IPS-20b (cell line): Measurements from ENCODE around the gene CUL1.

Experiments used
- H3K27ac ChIP-seq: one replicate; pipeline ENCODE4 v1.5.1; 2013; ENCODE audit warnings: low read length
- H3K27me3 ChIP-seq: 2 replicates; pipeline ENCODE4 v1.6.1; 2013; ENCODE audit warnings: mild to moderate bottlenecking, low read length, inconsistent platforms; ENCODE audit not compliant: insufficient read depth
- H3K36me3 ChIP-seq: 2 replicates; pipeline ENCODE4 v1.6.1; 2013; ENCODE audit warnings: low read depth, mild to moderate bottlenecking, inconsistent platforms, low read length, moderate library complexity; ENCODE audit not compliant: insufficient read depth
- H3K4me1 ChIP-seq: 2 replicates; pipeline ENCODE4 v1.6.1; 2013; ENCODE audit warnings: mild to moderate bottlenecking, control low read depth, inconsistent platforms, low read length, moderate library complexity; ENCODE audit not compliant: insufficient read depth
- H3K4me3 ChIP-seq: 2 replicates; pipeline ENCODE4 v1.5.1; 2013; ENCODE audit warnings: mild to moderate bottlenecking, low read length, inconsistent platforms
- H3K9ac ChIP-seq: 2 replicates; pipeline ENCODE4 v1.6.1; 2013; ENCODE audit warnings: low read depth, mild to moderate bottlenecking, inconsistent platforms, low read length, moderate library complexity
- H3K9me3 ChIP-seq: 2 replicates; pipeline ENCODE4 v1.6.1; 2013; ENCODE audit warnings: mild to moderate bottlenecking, low read depth, low read length, inconsistent platforms; ENCODE audit not compliant: insufficient read depth

CUL1 gene

DNA sequence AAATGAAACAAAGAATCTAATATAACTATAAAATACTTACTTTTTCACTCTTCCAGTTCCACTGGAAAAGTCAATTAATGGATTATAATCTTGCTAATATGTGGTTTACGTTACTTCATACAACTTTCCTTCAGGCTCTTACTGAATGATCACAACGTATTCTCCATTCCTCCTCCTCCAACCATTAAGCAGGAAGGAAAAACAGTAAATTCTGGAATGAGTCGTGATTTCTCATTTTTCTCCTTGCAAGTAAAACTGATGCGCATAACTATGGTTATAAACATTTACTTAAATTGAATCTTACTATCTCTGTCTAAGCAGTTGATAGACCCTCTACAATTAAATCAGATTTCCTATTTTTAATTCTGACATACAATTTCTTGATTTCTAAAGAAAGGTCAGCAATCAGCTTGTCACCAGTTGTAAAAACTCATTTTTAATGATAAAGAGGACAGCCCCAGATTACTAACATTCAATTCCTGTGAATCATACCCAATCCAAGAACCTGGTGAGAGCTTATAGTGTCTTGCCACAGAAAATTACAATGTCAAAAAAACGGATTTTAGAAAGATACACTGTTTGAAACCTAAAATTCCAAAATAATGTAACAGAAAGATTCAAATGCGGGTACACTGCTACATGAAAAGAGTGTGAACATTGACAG, 121.1 kb downstream of the CUL1 start:
- Histone ChIP-seq H3K27me3 (no peaks in the 10 kb centered on the region), H3K9me3 (no peaks in the 10 kb centered on the region), H3K4me1 (no peaks in the 10 kb centered on the region), H3K27ac (no peak overlapping the region), H3K4me3 (no peak overlapping the region), H3K9ac (no peak overlapping the region), H3K36me3 (peaks cover 58% of the 10 kb centered on the region)

DNA sequence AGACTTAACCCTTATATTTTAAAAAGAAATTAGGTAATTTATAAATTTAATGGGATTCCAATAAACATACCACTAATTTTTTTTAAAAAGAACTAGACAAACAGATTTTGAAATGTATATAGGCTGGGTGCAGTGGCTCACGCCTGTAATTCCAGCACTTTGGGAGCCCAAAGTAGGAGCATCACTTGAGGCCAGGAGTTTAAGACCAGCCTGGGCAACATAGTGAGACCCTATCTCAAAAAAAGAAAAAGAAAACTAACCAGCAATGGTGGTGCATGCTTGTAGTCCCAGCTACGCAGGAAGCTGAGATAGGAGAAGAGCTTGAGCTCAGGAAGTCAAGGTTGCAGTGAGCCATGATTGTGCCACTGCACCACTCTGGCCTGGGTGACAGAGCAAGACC, 122.7 kb downstream of the CUL1 start:
- H3K36me3 ChIP-seq = peaks cover 56% of the 10 kb centered on the region
- H3K9me3 ChIP-seq = no peaks in the 10 kb centered on the region
- H3K4me1 ChIP-seq = no peaks in the 10 kb centered on the region
- H3K27ac ChIP-seq = no peak overlapping the region
- no peak overlapping the region for H3K4me3 ChIP-seq
- H3K9ac ChIP-seq = no peak overlapping the region
- no peaks in the 10 kb centered on the region for H3K27me3 ChIP-seq

DNA sequence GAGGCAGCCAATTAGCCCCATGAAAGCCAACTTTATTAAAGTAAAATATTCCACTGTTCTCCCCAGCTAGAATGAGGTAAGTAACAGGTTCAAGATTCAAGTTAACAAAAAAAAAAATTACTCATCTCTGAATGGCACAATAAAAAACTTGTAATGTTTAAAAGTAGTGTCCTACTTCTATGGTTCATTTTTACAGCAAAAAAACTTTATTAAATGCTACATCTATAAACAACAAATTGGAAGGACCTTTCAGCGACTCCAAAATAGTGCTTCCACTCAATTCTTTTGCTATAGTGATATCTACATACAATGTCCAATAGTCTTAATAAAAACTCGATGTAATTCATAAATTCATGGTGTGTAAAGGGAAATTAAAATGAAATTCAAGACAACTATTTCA, 126.2 kb downstream of the CUL1 start:
- H3K9ac ChIP-seq = no peak overlapping the region
- no peaks in the 10 kb centered on the region for H3K27me3 ChIP-seq
- no peaks in the 10 kb centered on the region for H3K9me3 ChIP-seq
- H3K27ac ChIP-seq = no peak overlapping the region
- H3K36me3 ChIP-seq = peaks cover 55% of the 10 kb centered on the region
- no peaks in the 10 kb centered on the region for H3K4me1 ChIP-seq
- H3K4me3 ChIP-seq = no peak overlapping the region

DNA sequence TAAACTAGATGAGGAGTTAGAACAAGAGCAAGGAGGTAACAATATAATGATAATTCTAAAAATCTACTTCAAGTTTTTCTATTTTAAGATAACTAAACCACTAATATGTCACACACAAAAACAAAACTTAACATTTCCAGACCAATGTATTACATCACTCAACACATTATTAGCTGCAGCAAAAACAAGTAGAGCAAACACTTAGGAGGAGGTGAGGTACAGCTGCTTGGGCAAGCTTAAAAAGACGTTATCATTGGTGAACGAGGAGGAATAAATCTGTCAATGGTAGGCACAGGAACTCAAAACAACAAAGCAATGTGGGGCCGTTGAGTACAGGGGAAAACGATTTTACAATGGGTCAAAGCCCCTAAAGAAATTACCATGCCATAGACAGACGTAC, 126.6 kb downstream of the CUL1 start:
- no peak overlapping the region for H3K27ac ChIP-seq
- H3K9ac ChIP-seq = no peak overlapping the region
- H3K27me3 ChIP-seq = no peaks in the 10 kb centered on the region
- no peak overlapping the region for H3K4me3 ChIP-seq
- no peaks in the 10 kb centered on the region for H3K9me3 ChIP-seq
- peaks cover 55% of the 10 kb centered on the region for H3K36me3 ChIP-seq
- H3K4me1 ChIP-seq = no peaks in the 10 kb centered on the region

DNA sequence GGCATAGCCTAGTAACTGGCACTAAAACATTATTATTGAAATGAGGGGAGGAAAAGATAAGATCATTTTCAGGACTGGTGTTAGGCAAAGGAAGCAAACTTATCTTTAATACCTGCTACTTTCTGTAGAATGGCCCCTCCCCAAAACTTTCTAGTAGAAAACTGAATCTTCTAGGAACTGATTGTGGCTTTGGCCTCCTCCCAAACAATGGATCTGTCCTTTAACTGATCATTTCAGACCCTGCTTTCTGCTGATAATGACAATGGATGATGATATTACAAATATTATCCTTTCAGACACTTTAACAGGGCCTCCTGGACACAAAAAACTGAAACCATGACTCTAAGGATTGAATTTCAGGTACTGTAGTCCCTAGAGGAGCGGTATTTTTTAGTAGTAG, 130.3 kb downstream of the CUL1 start:
- Histone ChIP-seq H3K9ac (no peak overlapping the region), H3K27me3 (no peaks in the 10 kb centered on the region), H3K36me3 (peaks cover 72% of the 10 kb centered on the region)

DNA sequence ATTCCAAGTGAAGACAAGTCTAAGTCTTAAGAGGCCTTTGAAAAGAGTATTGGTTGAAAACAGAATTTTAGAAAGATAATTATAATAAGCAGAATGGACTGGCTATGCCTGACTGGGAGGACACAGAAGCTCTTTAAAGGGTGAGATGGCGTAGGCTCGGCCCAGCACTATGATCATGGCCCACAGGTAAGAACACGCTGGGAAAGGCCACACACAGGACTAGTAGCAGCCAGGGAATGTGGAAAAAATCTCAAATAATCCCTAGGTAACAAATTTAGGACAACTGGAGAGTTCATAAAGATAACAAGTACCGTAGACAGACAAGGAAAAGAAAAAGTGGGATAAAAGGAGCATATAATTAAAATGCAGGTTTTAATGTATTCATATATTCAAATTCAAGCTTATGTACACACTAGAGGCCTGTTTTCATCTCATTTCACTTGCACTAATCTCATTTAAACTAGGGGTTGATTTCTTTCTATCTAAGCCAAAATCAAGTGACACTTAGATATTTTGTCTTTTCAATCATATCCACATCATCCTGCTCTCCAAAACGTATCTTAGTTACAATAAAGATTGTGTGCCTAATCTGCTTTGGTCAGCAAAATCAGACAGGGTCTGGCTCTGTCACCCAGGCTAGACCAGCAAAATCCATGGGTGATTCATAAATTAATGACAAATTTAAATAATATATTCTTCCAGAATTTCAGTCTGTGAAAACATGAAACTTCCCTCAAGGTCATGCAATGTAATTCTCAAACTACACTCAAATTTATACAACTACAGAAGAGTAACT, 132.4 kb downstream of the CUL1 start:
- no peaks in the 10 kb centered on the region for H3K27me3 ChIP-seq

More for the DNA sequence above, 130.3 kb downstream of the CUL1 start:
- H3K27ac ChIP-seq = no peak overlapping the region
- no peaks in the 10 kb centered on the region for H3K4me1 ChIP-seq
- H3K4me3 ChIP-seq = no peak overlapping the region
- H3K9me3 ChIP-seq = no peaks in the 10 kb centered on the region

DNA sequence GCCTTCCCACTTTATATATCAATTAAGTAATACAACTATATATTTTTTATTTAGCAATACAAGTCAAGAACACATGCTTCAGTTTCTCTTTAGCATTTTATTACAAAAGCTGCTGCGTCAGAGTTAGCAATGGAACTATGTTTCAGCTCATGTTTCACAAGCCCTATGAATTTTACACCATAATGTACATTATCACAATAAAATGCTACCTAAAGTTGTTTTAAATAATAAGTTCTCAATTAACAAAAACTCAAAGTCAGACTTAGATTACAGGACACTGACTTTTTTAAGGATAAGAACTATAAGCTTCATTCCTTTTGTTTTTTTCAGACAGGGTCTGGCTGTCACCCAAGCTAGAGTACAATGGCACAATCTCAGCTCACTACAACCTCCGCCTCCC, 133.1 kb downstream of the CUL1 start:
- peaks cover 57% of the 10 kb centered on the region for H3K36me3 ChIP-seq

More for the DNA sequence above, 132.4 kb downstream of the CUL1 start:
- no peaks in the 10 kb centered on the region for H3K9me3 ChIP-seq
- H3K4me3 ChIP-seq = no peak overlapping the region
- H3K27ac ChIP-seq = no peak overlapping the region
- no peaks in the 10 kb centered on the region for H3K4me1 ChIP-seq
- H3K9ac ChIP-seq = no peak overlapping the region
- peaks cover 59% of the 10 kb centered on the region for H3K36me3 ChIP-seq

DNA sequence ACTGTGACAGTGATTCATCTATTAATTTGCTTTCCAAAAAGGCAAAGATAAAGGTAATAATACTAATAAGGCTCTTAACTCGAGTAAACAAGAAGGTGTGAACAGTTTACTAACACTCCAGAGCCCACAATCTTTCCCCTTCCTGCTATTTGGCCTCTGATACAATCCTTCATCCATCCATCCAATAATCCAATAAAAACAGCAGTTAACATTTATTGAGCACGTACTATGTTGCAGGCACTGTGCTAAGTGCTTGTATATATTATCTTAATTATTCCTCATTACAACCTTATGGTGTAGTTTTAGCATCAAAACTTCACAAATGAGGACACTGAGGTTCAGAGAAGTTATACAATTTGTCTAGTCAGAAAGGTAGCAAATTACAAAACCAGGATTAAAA, 135.9 kb downstream of the CUL1 start:
- Histone ChIP-seq H3K9ac (no peak overlapping the region), H3K27ac (no peak overlapping the region), H3K27me3 (no peaks in the 10 kb centered on the region), H3K9me3 (no peaks in the 10 kb centered on the region), H3K4me3 (no peak overlapping the region), H3K4me1 (no peaks in the 10 kb centered on the region), H3K36me3 (peaks cover 45% of the 10 kb centered on the region)

More for the DNA sequence above, 133.1 kb downstream of the CUL1 start:
- no peak overlapping the region for H3K4me3 ChIP-seq
- no peaks in the 10 kb centered on the region for H3K9me3 ChIP-seq
- no peaks in the 10 kb centered on the region for H3K27me3 ChIP-seq
- no peaks in the 10 kb centered on the region for H3K4me1 ChIP-seq
- no peak overlapping the region for H3K27ac ChIP-seq
- H3K9ac ChIP-seq = no peak overlapping the region

DNA sequence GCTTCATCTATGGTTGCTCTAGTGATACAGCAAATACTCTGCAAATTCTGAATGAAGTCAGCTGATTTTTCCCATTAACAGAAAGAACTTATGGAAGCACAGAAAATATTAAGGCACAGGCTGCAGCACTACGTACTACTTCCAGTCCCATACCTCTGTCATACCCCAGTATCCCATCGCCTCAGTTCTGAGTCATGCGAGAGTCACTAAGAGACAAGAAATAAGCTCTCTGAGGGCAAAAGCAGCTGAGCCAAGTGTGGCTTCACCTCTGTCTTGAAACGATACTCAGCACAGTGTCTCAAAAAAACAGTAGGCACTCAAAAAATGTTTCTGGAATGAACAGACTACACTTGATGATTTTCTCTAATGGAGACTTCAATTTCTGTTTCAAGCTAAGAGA, 137.2 kb downstream of the CUL1 start:
- H3K36me3 ChIP-seq = peaks cover 35% of the 10 kb centered on the region

DNA sequence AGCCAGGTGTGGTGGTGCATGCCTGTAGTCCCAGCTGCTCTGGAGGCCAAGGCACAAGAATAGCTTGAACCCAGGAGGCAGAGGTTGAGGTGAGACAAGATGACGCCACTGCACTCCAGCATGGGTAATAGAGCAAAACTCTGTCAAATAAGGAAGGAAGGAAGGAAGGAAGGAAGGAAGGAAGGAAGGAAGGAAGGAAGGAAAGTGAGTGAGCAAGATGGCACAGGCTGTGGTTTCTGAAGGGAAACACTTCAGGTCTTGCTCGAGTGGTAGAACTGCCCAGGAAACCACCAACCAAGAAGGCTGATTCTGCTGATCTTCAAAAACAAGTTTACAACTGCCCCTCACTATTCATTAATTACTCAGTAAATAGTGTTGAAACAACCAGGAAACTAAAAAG, 140.2 kb downstream of the CUL1 start:
- Histone ChIP-seq H3K27me3 (no peaks in the 10 kb centered on the region), H3K36me3 (peaks cover 21% of the 10 kb centered on the region), H3K27ac (no peak overlapping the region), H3K9me3 (no peaks in the 10 kb centered on the region), H3K4me1 (no peaks in the 10 kb centered on the region), H3K9ac (no peak overlapping the region), H3K4me3 (no peak overlapping the region)

More for the DNA sequence above, 137.2 kb downstream of the CUL1 start:
- Histone ChIP-seq H3K9me3 (no peaks in the 10 kb centered on the region), H3K27ac (no peak overlapping the region), H3K9ac (no peak overlapping the region), H3K27me3 (no peaks in the 10 kb centered on the region), H3K4me3 (no peak overlapping the region), H3K4me1 (no peaks in the 10 kb centered on the region)

DNA sequence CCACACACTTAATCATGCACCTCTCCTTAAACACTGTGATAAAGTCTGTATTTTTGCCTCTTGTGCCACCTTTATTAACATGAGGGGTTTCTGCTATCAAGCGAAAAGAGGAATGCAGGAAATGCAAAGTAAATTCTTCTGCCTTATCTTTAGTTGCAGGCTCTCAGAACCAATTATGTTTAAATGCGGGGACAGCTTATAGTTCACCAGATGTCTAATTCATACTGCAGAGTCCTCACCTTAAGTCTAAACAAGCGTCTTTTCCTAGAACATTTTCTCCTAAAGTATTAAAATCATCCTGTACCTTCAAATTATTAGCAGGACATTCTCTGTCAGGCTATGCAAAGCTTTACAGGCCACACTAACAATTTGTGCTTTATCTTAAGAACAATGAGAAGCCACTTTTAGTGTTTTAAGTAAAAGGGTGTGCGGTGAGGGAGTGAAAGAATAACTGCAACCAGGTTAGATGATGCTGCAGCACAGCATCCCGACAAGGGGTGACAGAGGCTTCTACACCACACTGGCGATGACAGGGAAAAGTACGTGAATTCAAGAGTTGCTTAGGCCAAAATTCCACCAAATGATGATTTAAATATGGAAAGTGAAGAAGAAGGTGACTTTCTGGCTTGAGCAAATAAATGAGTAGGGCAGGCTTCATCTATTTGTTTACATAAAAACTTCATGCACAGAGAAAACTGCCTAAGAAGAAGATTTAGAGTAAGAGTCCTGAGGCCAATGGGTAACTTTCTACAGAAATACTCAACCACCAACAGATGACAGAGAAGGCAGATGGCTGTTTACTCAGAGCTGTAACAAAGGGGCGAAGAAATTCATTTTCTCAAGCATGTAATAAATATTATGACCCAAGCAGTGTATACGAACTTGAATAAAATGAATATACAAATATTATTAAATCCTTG, 149.4 kb downstream of the CUL1 start:
- Histone ChIP-seq H3K36me3 (peaks cover 23% of the 10 kb centered on the region), H3K9me3 (no peaks in the 10 kb centered on the region), H3K9ac (no peak overlapping the region; the same call in 1 of the 2 replicates), H3K27me3 (no peaks in the 10 kb centered on the region), H3K4me3 (no peak overlapping the region), H3K4me1 (peaks cover 37% of the 10 kb centered on the region), H3K27ac (no peak overlapping the region)
